Activated naive CD4-positive, alpha-beta T cell treated with anti-CD3 and anti-CD28 coated beads for 36 hours (primary cell): ENCODE results near the gene CHMP1A. TPM values are rescaled to one million over a fixed set of nuclear protein-coding genes. Genes with fewer than 3 reads are reported as not detected.

Experiments
- CTCF ChIA-PET: fragments of 350-600 bp; sonication (Branson Sonifier 250); formaldehyde crosslinking; loops from one replicate; lab custom pipeline; 2021; ENCODE audit warnings: antibody characterized with exemption; lab: Charles Lee
- DNase-seq: peaks from one replicate; pipeline ENCODE4 v3.0.0-alpha.2; 2020
- H3K27ac Mint-ChIP-seq: one replicate; pipeline ENCODE4 v1.8.0; 2021; ENCODE audit warnings: mild to moderate bottlenecking, mixed read lengths
- H3K27me3 Mint-ChIP-seq: one replicate; pipeline ENCODE4 v1.8.0; 2021; ENCODE audit warnings: low read depth, mixed read lengths
- H3K36me3 Mint-ChIP-seq: one replicate; pipeline ENCODE4 v1.8.0; 2021; ENCODE audit warnings: low read depth, mixed read lengths
- H3K4me1 Mint-ChIP-seq: one replicate; pipeline ENCODE4 v1.8.0; 2021; ENCODE audit warnings: low read depth, mixed read lengths
- H3K4me3 Mint-ChIP-seq: one replicate; pipeline ENCODE4 v1.8.0; 2021; ENCODE audit warnings: mild to moderate bottlenecking, moderate library complexity, mixed read lengths
- H3K9me3 Mint-ChIP-seq: one replicate; pipeline ENCODE4 v1.8.0; 2021; ENCODE audit warnings: mixed read lengths
- intact Hi-C: fragments of 100-400 bp; cut with micrococcal nuclease; formaldehyde crosslinking; loops from one replicate; pipeline ENCODE4 v1.15.1; 2023
- total RNA-seq, 2 experiments: library from RNA; stranded (reverse); gene quantifications; one replicate each; pipeline ENCODE4 v1.2.3, GENCODE V29; 2021

Gene CHMP1A
- total RNA-seq, 2 experiments from 2014 or later = 46.8 to 48.4 TPM

- CTCF ChIA-PET = interaction anchor here (1.2 kb wide), 1 partner anchor 222 kb away, joined by 3 read pairs; no protein-coding TSS in a partner anchor
- intact Hi-C loops = no loop called here
- DNase-seq = no peak
- Mint-ChIP-seq H3K4me1 (peaks cover 12% of the 10 kb centered on the region), H3K27me3 (peaks cover 5% of the 10 kb centered on the region), H3K9me3 (no peaks in the 10 kb centered on the region), H3K36me3 (no peaks in the 10 kb centered on the region), H3K4me3 (no peak overlapping the region), H3K27ac (no peak overlapping the region)
These were observed 39.2 kb downstream of the CHMP1A start for GRCh38 chr16:89618109-89618998.

DNA sequence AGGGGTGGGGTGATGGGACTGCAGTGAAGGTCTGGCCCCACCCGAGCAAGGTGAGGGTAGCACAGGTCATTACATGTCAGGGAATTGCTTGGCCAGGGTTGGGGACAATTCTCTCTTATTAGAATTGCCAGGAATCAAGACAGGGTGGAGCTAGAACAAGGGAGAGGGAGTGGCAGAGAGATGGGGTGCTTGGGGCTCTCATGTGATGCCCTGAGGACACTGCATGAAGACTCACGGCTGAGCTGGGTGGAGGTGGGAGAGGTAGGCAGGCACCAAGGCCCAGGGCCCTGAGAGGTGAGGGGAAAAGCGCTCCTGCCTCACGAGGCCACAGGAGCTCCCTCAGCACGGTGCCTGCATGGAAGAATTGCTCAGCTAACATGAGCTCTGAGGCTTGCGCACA is 40.5 kb downstream of the CHMP1A start:
- Mint-ChIP-seq H3K4me1 (peaks cover 12% of the 10 kb centered on the region), H3K9me3 (no peaks in the 10 kb centered on the region), H3K4me3 (no peak overlapping the region), H3K27ac (no peak overlapping the region), H3K36me3 (no peaks in the 10 kb centered on the region), H3K27me3 (peaks cover 1% of the 10 kb centered on the region)
- intact Hi-C loops = no loop called here
- no peak for DNase-seq
- CTCF ChIA-PET = no interaction called here

GRCh38 chr16:89616623-89617022 is 40.9 kb downstream of the CHMP1A start:
- no peaks in the 10 kb centered on the region for H3K36me3 Mint-ChIP-seq
- DNase-seq = peak; percentile 26

DNA sequence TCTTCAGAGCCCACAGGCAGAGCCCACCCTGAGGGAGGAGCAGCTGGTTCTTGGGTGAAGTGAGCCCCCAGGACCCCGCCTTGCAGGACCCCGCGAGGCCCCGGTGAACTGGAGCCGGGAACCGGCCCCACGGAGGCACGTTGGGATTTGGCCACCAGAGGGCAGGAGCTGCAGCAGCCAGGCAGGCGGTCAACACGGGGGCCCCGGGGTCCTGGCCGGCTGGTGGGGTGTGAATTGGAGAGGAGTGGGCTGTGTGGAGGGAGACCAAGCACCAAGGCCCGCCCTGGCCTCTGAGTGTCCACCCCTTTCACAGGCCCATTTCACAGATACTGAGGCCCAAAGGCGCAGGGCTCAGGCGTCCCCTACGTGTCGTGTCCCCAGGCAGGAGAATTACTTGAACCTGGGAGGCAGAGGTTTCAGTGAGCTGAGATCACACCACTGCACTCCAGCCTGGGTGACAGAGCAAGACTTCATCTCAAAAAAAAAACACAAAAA is 41.9 kb downstream of the CHMP1A start:
- CTCF ChIA-PET = interaction anchor here (0.7 to 1.1 kb wide), 3 partner anchors 13 to 770 kb away, joined by 3 read pairs; no protein-coding TSS in a partner anchor
- H3K27ac Mint-ChIP-seq = no peak overlapping the region

More at GRCh38 chr16:89616623-89617022, 40.9 kb downstream of the CHMP1A start:
- intact Hi-C loops = no loop called here
- CTCF ChIA-PET = no interaction called here
- H3K27ac Mint-ChIP-seq = peak overlapping the region; percentile 18
- H3K4me1 Mint-ChIP-seq = peaks cover 12% of the 10 kb centered on the region
- no peaks in the 10 kb centered on the region for H3K9me3 Mint-ChIP-seq
- H3K4me3 Mint-ChIP-seq = no peak overlapping the region
- H3K27me3 Mint-ChIP-seq = no peaks in the 10 kb centered on the region

GRCh38 chr16:89615176-89615575 is 42.3 kb downstream of the CHMP1A start:
- intact Hi-C loops = no loop called here
- CTCF ChIA-PET = interaction anchor here (0.6 to 1.1 kb wide), 5 partner anchors 14 to 770 kb away, joined by 3 to 4 read pairs (median 3); no protein-coding TSS in a partner anchor
- peaks cover 12% of the 10 kb centered on the region for H3K4me1 Mint-ChIP-seq
- no peaks in the 10 kb centered on the region for H3K9me3 Mint-ChIP-seq
- H3K27me3 Mint-ChIP-seq = no peaks in the 10 kb centered on the region
- no peak overlapping the region for H3K4me3 Mint-ChIP-seq
- no peak overlapping the region for H3K27ac Mint-ChIP-seq
- no peak for DNase-seq
- H3K36me3 Mint-ChIP-seq = no peaks in the 10 kb centered on the region

More for the DNA sequence above, 41.9 kb downstream of the CHMP1A start:
- intact Hi-C loops = no loop called here
- Mint-ChIP-seq H3K36me3 (no peaks in the 10 kb centered on the region), H3K27me3 (no peaks in the 10 kb centered on the region), H3K4me1 (peaks cover 12% of the 10 kb centered on the region), H3K9me3 (no peaks in the 10 kb centered on the region), H3K4me3 (no peak overlapping the region)
- peak; percentile 21 for DNase-seq

GRCh38 chr16:89613954-89614459 is 43.5 kb downstream of the CHMP1A start:
- H3K36me3 Mint-ChIP-seq = no peaks in the 10 kb centered on the region
- no peaks in the 10 kb centered on the region for H3K9me3 Mint-ChIP-seq
- CTCF ChIA-PET = interaction anchor here (0.8 kb wide), 1 partner anchor 14 kb away, joined by 3 read pairs; no protein-coding TSS in a partner anchor
- peaks cover 12% of the 10 kb centered on the region for H3K4me1 Mint-ChIP-seq
- intact Hi-C loops = no loop called here
- no peak for DNase-seq
- no peak overlapping the region for H3K27ac Mint-ChIP-seq
- H3K27me3 Mint-ChIP-seq = no peaks in the 10 kb centered on the region
- no peak overlapping the region for H3K4me3 Mint-ChIP-seq

GRCh38 chr16:89613231-89613953 is 44.1 kb downstream of the CHMP1A start, which contains the start of gene DPEP1:
TSS of gene DPEP1 (plus strand) at chr16:89613642. CDS start at chr16:89630411, 16,769 bp downstream.
- Mint-ChIP-seq H3K36me3 (no peaks in the 10 kb centered on the region), H3K9me3 (no peaks in the 10 kb centered on the region), H3K27ac (no peak within 1 kb of the TSS), H3K27me3 (no peaks in the 10 kb centered on the region), H3K4me3 (no peak within 1 kb of the TSS), H3K4me1 (peaks cover 12% of the 10 kb centered on the region)
- DNase-seq = no peak
- CTCF ChIA-PET = no interaction called here
- intact Hi-C loops = no loop called here

GRCh38 chr16:89612415-89613166 is 44.9 kb downstream of the CHMP1A start:
- H3K27me3 Mint-ChIP-seq = no peaks in the 10 kb centered on the region
- intact Hi-C loops = no loop called here
- H3K4me3 Mint-ChIP-seq = no peak overlapping the region
- no peaks in the 10 kb centered on the region for H3K36me3 Mint-ChIP-seq
- CTCF ChIA-PET = no interaction called here
- no peaks in the 10 kb centered on the region for H3K9me3 Mint-ChIP-seq
- peaks cover 12% of the 10 kb centered on the region for H3K4me1 Mint-ChIP-seq
- DNase-seq = no peak
- no peak overlapping the region for H3K27ac Mint-ChIP-seq

- Mint-ChIP-seq H3K9me3 (no peaks in the 10 kb centered on the region), H3K36me3 (no peaks in the 10 kb centered on the region), H3K27me3 (no peaks in the 10 kb centered on the region), H3K4me1 (no peaks in the 10 kb centered on the region), H3K4me3 (no peak overlapping the region), H3K27ac (no peak overlapping the region)
- DNase-seq = no peak
- CTCF ChIA-PET = no interaction called here
- intact Hi-C loops = no loop called here
These were observed 47.4 kb downstream of the CHMP1A start for GRCh38 chr16:89610108-89610453.

DNA sequence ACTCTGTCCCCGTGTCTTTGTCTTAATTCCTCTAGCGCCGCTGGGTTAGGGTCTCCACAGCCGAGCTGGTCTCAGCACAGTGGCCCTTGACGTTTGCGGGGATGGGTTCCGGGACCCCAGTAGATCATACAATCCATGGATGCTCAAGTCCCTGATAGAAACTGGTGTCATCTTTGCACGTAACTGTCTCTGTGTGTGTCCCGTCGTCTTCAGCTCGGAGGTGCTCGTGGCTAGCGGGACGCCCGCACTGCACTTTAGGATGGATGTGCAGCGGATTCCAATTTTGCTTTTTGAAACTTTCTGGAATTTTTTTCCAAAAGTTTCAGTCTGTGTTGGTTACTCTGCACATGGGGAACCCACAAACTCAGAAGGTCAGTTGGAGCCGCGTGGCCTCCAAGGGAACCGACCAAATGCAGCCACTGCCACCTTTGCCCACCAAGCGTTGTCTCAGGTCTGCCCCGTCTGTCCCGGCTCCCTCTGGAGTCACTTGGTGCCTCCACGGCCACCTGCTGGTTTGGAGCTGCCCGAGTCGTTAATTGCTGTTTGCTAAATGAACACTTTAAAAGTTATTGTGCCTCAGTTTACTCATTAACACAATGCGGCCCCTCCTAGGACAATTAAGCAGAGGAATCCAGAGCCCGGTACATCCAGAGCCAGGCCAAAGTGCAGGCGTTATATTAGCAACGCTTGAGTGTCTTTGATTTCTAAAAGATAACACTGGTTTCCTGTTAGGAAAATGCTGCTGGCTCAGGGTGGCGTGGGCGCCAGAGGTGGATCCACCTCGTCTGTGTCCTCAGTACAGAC is 49.4 kb downstream of the CHMP1A start:
- no peaks in the 10 kb centered on the region for H3K27me3 Mint-ChIP-seq
- no peaks in the 10 kb centered on the region for H3K9me3 Mint-ChIP-seq
- no peaks in the 10 kb centered on the region for H3K36me3 Mint-ChIP-seq
- no peak for DNase-seq
- no peak overlapping the region for H3K27ac Mint-ChIP-seq
- H3K4me1 Mint-ChIP-seq = peaks cover under 1% of the 10 kb centered on the region
- intact Hi-C loops = no loop called here
- H3K4me3 Mint-ChIP-seq = no peak overlapping the region
- CTCF ChIA-PET = no interaction called here

DNA sequence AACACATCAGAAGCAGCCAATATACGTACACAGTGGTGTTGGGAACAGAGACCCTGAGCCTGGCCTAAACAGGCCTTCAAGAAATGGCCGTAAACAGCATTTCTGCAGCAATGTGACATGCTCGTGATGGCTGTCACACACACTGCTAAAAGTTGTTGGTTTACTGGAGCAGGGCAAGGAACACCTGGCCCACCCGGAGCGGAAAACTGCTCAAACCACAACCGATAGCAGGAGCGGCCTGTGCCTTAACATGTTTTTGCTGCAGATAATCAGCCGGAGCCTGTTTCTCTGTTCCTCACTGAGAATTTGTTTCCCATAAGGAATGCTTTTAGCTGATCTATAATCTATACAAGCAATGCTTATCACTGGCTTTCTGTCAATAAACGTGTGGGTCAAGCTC is 50.1 kb downstream of the CHMP1A start:
- DNase-seq = no peak
- Mint-ChIP-seq H3K27ac (no peak overlapping the region), H3K4me1 (peaks cover 7% of the 10 kb centered on the region), H3K27me3 (no peaks in the 10 kb centered on the region), H3K36me3 (no peaks in the 10 kb centered on the region), H3K4me3 (no peak overlapping the region), H3K9me3 (no peaks in the 10 kb centered on the region)
- intact Hi-C loops = no loop called here
- CTCF ChIA-PET = no interaction called here
